Stimulated activated CD4-positive, alpha-beta T cell treated with anti-CD3 and anti-CD28 coated beads, Interleukin-4, amount 100 ng/mL, for 24 hours (primary cell): Measurements from ENCODE around the gene COL12A1.

Source experiments
- DNase-seq: peaks from one replicate; pipeline ENCODE4 v3.0.0-alpha.2; 2020

The COL12A1 gene

DNA sequence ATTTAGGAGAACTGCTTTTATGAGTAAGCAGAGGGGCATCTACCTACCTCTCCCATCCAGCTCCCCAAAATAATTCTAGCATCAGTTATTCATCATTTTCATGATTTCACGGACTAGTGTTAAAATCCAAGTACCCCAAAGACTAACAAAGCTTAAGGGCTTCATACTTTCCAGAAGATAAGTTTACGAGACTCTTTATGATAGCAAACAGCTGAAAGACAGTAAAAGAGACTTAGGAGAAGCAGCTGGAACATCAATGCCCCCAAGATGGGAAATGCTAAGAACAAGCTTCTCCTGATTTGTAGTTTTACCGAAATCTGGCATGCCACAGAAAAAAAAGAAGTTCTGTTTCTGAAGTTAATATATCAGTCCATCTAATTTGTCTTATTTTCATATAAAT is 70.0 kb downstream of the COL12A1 start:
- DNase-seq: no peak

DNA sequence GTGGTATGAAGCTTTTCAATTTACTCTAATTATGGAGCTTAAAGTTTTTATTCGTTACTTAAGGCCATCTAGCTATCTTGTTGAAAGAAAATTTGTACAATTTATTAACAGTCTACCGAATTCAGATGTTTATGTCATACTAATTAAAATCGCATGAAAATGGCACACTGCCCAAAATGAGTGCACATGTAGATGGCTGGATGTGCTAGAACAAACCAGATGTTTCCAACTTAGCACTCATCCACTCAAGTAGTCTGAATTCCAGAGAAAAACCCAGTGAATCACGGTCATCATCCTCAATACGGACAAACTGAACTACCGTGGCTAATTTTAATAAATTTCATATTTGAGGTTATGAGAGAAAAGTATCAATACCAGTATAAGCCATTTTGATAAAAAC is 70.4 kb downstream of the COL12A1 start:
- DNase-seq: no peak

DNA sequence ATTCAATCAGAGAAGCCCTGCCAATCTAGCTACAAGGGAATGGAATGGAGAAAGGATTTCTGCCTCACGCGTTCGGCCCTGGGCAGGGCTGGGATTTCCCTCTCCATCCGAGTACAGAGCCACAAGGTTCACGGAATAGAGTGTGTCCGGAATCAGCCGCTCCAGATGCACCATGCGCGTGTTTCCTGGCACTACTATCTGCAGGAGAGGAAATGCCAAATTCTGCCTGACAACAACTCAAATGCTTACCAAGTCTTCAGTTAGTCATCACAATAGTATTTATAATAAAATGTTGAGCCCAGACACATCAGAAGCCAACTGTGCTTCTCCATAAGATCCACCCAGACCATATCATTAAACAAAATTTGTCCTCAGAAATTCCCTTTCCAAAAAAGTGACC is 75.1 kb downstream of the COL12A1 start:
- DNase-seq: no peak

DNA sequence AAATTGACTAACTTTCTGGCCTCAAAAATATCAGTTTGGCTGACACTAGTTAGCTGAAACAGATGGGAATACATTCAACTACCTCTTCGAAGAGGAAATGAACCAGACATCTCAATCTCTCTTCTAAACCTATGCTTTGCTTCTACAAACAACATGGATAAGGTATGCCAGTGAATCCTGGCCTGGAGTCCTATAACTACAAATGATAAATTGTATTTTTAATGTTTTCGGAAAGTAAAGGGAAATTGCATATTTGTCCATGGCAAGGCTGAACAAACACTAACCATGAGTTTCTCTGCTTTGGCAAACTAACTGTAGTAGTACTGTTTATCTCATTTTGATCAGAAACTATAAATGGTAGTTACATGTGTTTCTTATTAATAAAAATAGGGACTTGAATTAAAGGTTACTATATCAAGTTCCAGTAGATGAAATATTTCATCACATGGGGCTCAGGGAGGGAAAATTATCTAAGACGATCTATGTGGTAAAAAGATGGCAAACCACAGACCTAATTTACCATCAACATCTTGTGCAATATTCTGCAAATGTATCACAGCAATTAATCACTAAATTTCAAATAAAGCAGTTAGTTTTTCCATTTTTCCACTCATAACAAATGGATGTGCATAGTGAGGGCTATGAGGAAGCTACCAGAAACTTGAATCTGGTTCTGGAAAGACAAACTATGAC is 76.8 kb downstream of the COL12A1 start:
- no peak for DNase-seq

DNA sequence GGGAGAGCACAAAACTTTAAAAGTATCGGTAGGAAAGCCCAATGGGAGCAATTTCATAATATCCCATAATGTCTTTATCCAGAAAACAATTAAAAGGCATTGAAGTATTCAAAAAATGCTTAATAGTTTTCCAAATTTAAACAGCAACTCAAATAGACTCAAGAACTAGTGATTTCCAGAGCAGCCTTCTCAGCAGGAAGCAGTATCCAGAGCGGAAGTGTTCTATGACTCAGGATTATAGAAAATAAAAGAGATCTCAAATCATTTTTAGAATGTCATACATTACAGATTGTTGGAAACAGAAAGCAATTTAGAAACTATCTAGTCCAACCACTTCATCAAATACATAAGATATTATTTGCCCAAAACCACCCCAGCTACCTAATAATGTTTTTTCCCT is 79.3 kb downstream of the COL12A1 start:
- no peak for DNase-seq

DNA sequence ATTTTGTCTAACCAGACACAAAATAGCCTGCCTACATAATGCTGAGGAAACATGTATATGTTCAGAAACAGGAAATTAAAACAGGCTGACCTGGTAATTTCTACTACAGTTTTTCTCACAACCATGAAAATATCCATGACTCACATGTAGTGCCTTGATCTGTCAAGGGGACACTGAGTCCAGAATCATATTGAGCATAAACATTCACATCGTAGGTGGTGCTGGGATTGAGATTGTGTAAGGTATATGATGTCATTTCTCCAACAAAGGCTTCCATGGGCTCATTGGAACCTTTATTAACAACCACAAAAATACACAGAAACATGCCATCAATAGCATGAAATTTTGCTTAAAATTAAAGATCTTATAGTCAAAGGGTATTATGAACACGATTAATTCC is 80.9 kb downstream of the COL12A1 start:
- DNase-seq: no peak

DNA sequence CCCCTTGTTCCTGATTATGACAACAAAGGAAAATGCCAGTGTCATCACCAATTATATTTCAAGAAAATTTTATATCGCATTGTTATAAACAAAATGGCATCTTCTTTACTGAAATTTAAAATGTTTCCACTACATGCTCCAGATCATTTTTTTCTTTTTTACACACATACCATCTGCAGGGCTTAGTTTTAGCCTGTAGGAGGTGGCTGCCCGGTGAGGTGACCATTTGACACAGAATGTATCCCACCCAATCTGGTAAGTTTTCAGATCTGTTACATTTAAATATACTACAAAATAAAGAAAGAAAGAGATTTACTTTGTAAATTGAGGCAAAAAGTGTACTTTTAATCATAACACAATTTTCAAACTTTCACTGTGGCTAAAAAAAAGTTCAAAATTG is 81.8 kb downstream of the COL12A1 start:
- no peak for DNase-seq

DNA sequence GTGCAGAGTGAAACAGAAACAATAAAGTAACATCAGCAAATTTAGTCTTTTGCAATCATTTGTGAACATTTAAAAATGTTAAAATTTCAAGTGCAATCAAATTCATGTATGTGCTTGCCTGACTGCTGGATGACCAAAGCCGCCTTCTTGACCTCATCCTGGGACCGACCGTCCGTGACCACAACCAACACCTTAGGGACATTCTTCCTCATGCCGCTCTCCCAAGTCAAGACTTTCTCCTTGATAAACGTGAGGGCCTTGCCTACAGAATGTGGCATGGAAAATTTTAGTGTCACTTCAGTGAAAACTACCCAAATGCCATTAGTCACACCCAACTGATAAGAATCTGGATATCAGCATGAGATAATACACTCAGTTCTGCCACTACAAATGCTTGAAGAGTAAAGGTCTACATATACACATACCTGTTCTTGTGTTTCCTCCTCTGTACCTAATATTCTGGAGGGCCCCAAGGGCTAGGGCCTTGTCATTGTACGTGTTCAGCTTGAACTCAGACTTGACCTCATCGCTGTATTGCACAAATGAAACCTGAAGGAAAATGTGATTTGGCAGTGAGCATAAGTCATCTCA is 86.8 kb downstream of the COL12A1 start:
- DNase-seq: no peak

DNA sequence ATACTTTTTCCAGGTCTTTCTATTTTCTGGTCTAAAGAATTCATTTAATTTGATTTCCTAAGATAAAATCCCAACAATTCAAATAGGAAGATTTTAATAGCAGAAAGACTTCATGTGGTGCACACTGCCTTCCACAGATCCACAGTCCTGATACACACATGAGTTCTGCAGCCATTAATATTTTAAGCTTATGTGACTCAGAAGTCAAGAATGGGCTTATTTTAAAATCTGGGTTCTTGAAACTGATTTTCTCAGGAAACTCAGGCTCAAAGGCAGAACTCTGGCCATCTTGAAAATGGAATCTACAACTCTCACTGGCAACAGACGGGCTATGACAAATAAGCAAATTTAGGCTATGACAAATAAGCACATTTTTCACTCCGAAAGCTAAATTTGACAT is 88.2 kb downstream of the COL12A1 start:
- no peak for DNase-seq

DNA sequence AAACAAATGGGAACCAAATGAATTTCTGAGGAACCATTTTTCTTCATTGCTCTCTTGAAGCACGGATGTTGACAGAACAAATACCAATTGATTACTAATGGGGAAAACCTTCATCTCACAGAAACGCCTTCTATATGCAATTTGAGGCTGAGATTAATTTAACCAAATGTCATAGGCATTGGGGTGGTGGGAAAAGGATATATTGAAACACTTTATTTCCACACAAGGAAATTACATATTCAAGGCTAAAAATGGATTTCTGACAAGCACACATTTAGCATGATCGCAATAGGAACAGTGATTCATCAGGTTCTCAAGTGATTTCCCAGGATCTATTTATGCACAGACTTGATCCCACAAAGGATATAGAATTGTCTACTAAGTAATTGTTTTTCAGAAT is 88.9 kb downstream of the COL12A1 start:
- DNase-seq: no peak

DNA sequence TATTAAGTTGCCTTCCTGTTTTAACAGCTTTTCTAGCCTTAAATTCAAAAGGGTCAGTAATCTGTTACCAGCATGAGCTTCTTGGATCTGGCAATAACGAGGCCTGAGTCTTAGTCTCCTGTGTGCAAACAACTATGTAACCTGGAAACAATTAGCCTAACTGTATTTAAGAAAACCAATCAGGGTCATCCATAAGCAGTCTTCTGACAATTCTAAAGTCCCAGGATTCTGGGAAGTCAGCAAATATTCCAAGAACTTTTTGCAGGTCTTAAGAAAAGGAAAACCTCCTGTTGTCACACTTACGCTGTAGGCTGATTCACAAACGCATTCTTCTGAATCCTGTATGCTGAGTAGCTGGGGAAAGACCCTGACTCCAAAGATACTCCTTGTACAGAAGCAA is 90.4 kb downstream of the COL12A1 start:
- DNase-seq: no peak

DNA sequence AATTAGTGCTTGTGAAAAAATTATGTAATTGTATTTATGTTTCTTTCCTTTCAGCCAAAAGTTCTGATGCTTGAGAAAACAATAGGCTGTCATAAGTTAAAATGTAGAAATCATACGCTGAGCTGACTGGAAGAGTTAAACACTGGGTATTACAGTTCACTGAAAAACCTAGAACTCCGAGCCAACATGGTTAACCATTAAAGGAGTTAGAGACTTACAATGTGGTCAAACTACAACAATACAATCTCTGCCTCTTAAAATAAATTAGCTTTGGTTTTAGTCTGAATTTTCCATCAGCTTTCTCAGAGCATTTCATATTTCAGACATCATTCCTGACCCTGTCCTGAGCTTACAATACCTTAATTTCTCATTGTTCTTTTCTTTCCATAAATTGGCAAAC is 91.0 kb downstream of the COL12A1 start:
- DNase-seq: no peak

DNA sequence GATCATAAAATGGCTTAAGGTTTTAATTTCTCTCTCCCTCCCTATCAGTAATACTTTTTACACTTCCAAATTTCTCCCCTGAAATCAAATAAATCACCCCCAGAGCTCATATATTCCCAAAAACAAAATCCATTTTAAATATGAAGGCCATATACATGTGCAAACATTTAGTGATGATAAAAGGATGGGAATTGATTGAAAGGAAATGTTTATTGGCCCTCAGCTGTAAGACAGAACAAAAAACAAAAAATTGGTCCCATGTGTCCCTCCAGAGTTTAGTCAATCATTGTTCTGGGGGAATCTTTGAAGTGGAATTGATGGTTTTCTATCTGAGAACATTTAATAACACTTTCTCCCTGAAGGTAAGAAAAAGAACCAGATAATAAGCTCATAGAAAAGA is 91.7 kb downstream of the COL12A1 start:
- DNase-seq: no peak

DNA sequence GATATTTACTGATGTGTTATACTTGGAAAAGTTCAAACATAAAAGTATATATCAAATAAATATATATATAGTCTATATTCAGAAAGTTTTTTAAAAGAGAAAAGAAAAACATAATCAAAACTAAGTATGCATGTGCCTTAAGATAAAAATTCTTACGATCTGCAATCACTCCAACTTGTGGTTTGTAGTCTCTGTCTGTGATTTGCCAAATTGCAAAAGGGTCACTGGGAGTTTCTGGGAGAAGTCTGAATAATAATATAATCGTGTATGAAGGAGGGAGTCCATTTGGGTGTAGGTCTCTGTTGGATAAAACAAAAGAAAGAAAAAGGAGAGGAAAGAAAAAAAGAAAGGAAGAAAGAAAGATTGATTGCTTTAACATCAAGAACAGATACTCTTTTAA is 92.4 kb downstream of the COL12A1 start:
- DNase-seq: no peak

DNA sequence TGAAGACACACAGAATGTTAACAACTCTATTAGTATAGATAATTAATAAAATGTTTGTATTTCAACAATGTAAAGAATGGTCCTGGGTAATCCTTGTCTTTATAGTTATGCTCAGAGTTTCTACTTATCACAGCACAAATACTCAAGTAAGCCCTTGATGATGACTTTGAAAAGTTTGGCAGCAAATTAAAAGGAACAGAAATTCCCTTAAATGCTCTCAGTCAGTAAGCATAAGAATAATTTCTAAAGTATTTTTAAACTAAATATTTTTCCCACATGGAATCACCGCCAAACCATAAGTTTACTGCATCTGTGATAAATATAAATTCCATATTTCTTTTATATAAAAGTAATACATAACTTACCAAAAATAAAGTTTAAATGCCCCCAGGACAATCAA is 96.1 kb downstream of the COL12A1 start:
- DNase-seq: no peak

DNA sequence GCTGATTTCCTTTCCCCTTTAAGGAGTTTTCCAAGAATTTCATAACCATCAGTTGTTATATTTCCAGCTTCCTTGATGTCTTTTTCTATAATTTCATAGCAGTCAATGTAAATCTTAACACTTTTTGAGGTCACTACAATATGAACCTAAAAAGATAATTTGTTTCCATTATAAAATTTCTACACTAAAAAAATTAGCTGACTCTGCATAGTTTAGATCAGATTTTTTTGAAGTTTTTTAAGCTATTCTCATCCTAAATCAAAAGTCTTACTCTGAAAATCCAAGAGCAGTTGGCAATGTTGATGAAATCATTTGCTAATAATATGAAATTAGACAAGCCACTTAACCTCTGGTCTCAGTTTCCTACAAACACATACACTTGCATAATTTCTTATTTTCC is 96.8 kb downstream of the COL12A1 start:
- DNase-seq: no peak

DNA sequence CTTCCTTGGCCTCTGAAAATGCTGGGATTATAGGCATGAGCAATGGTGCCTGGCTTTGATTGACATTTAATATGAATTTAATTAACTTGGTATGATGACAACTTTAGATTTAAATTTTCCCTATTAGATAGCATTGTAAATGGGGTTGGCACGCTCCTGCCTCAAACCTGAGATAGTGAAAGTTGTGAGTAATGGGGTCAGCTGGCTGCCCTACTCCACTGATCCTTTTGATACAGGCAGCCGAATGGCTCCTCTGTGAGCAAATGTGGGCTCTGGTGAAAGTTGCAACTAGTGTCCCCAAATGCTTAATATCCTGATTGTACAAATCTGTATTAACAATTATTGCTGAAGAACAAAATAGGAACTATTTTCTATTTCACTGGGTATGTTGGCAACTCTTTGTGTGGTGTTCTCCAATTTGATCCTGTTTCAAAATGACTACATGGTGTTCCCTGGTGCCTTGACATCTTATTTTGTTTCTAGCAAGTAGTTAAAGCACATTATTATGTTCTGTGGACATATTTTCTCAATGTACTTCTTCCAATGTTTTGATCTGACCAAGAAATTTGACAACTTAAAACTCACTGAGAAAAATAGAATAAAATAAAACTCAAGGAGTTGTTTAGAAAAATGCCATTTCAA is 97.4 kb downstream of the COL12A1 start:
- no peak for DNase-seq

DNA sequence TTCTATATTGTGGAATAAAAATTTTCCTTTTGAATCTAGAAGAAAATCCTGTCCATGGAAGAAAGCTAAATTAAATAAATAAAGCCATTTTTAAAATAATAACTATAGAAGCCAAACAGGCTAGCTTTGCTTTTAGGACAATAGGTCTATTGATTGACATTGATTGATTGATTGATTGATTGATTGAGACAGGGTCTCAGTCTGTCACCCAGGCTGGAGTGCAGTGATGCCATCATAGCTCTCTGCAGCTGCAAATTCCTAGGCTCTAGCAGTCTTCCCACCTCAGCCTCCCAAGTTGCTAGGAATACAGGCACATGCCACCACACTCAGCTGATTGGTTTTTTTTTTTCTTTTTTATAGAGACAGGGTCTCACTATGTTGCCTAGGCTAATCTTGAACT is 97.9 kb downstream of the COL12A1 start:
- no peak for DNase-seq

DNA sequence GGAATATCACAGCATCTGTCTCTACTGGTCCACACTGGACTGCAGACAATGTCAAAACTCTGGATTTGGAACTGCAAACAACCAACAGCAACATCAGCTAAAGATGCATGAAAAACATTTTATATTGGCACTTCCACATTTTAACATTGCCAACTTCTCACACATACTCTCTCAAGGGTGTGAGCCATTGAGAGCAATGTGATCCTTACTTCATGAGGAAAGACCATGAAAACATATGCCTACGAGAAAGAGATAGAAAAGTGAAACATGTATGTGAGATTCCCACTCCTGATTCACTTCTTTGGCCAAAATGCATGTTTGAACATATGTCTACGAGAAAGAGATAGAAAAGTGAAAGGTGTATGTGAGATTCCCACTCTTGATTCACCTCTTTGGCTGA is 99.4 kb downstream of the COL12A1 start:
- no peak for DNase-seq

DNA sequence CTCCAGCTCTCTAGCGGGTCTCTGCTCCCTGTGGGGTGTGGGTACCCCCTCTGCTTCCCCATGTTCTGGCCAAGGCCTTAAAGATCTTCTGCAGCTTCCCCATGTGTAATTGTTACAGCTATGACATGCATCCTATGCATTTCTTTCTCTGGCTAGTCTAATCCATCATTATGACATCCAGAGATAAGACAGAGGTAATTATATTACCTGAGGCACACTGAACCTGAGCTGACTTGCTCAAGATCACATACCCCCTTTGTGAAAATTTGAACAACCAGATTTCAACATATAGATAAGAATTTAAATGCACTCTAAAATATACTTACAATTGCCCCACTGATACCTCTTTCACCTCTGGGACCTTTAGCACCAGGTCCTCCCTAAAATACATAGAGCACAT is 102.4 kb downstream of the COL12A1 start:
- no peak for DNase-seq

DNA sequence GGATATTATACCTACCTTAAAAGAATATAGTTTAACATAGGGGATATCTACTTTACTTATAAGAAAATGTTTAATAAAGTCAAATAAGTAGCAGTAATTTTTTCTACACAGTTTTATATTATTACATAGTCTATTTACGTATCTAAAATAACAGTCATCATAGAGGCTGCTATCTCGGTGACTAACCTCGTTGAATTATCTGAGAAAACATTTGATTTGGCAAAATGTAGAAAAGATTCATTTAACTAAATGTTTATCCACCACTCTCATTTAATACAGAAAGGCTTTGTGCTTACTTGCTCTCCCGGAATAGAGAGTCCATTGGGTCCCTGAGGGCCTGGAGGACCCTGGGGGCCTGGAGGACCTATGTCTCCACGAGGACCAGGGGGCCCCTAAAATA is 103.6 kb downstream of the COL12A1 start:
- no peak for DNase-seq

DNA sequence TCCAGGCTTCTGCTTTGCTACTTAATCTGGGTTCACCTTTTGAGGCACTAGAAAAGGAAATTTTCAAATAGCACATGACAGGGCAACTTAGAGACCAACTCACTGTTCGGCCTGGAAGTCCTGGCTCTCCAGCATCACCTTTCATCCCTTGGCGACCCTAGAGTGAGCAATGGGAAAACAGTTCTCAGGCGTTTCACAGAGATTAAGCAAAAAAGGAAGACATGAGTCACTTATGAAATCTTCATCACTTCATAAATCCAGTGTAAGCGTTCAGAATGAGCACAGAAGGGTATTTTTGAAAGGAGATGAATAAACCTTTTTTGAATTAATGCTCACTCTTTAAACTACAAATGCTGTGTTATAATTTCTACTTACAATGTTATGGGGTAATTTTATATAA is 104.0 kb downstream of the COL12A1 start:
- DNase-seq: no peak

DNA sequence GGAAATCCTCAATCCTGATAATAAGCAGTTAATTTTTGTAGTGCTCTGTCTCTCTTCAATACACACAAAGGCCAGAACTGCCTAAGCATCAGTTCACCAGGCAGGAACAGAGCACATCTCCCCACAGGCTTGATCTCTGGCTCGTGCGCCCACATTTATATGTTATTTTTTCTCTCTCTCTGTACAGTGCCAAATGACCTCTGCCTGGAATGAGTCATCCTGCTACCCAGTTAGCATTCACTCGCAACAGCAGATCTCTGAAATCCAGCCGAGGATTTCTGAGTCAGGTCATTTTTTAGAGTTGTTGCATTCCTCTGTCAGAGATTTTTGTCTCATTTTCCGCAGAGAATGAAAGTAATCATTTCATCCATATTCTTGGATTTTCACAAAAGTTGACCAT is 107.1 kb downstream of the COL12A1 start:
- no peak for DNase-seq

DNA sequence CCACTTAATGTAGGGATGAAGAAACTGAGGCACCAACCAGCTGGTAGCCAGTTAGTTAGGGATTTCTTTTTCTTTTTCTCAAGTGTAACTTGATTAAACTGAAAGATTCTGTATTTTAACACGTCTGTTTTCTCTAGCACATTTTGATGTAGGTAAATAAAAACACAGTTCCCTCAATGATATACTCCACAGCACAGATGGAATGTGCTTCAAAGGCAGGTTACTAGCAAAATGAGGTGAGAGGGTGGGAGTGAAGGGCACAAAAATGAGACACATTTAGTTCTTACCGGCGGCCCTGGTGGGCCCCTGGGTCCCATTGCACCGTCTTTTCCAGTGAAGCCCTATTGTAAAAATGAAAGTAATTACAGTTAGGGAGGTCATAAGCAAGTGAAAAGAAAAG is 108.9 kb downstream of the COL12A1 start:
- DNase-seq: no peak
